ENCODE data around the gene SLC27A2. TPM values are rescaled to one million over a fixed set of nuclear protein-coding genes. Genes with fewer than 3 reads are reported as not detected.

Gene SLC27A2
- total and polyA plus RNA-seq, 2 donors (not counting 1 experiment from before 2014, with no cell fraction given) = 0.39 to 0.49 TPM

DNA sequence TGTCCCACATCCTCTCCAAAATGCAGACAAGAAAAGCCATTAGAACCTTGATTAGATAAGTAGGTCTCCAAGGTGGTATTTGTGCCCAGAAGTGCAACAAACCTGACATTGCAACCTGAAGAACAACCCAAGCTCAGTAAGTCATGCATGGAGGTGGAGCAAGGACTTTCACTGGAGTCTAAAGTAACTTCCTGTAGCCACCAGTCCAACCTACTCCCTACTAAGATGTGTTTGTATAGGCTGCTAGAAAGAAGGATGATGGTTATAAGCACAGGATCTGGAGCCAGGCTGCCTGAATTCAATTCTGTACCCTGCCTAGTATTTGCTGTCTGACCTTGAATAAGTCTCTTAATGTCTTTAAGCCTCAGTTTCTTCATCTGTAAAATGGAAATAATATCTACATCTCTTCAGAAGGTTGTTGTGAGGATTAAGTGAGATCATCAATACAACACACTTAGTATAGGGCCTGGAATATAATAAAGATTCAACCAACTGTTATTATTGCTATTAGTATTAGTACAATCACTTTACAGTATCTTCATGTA lies 51.3 kb downstream of the SLC27A2 start:
- ATAC-seq (ENCODE audit: low read depth) (no peak), DNase-seq (no peak)
- Mint-ChIP-seq H3K9me3 (ENCODE audit: insufficient read depth) (no peaks in the 10 kb centered on the region), H3K27me3 (no peaks in the 10 kb centered on the region), H3K4me1 (no peaks in the 10 kb centered on the region), H3K4me3 (no peak overlapping the region), H3K27ac (no peak overlapping the region)
- Histone ChIP-seq H3K4me1 (ENCODE audit: control insufficient read depth in 2 of 2, insufficient read depth in 2 of 2, low read length in 2 of 2) (no peaks in the 10 kb centered on the region), H3K9me3 (ENCODE audit: control extremely low read depth in 1 of 3, control insufficient read depth in 2 of 3, insufficient read depth in 1 of 3, low read length in 2 of 3) (no peaks in the 10 kb centered on the region), H3K36me3 (replicated peaks in 1 of 2; ENCODE audit: control extremely low read depth in 1 of 2, control insufficient read depth in 1 of 2, extremely low read depth in 1 of 2, insufficient read depth in 2 of 2, low read length in 1 of 2) (no peaks in the 10 kb centered on the region), H3K27ac (ENCODE audit: low read length in 2 of 2) (no peak overlapping the region), H4K20me1 (ENCODE audit: control insufficient read depth, insufficient read depth, low read length, poor library complexity, severe bottlenecking) (no peaks in the 10 kb centered on the region), H3K27me3 (replicated peaks in 1 of 4; ENCODE audit: control extremely low read depth in 1 of 4, control insufficient read depth in 3 of 4, insufficient read depth in 4 of 4, low read length in 3 of 4) (no peaks in the 10 kb centered on the region), H3K4me2 (replicated peaks; ENCODE audit: low read depth, low read length, poor library complexity, severe bottlenecking) (no peak overlapping the region), H2AFZ (ENCODE audit: insufficient read depth, low read depth, low read length, poor library complexity, severe bottlenecking) (no peak overlapping the region), H3K4me3 (ENCODE audit: control extremely low read depth in 1 of 5, extremely low read depth in 1 of 5, insufficient read depth in 1 of 5, low read depth in 2 of 5, low read length in 4 of 5) (no peak overlapping the region), H3K79me2 (ENCODE audit: control insufficient read depth, insufficient read depth, low read length) (no peaks in the 10 kb centered on the region), H3K9ac (ENCODE audit: low read length) (no peak overlapping the region)
- intact Hi-C loops (cut with micrococcal nuclease) = no loop called here
- ChIA-PET POLR2A (no interaction called here), CTCF (no interaction called here)
- TF ChIP-seq EZH2 (IDR thresholded peaks at IDR 0.05; ENCODE audit: borderline replicate concordance, insufficient read depth, low read depth, low read length, poor library complexity, severe bottlenecking) = no peak
- TF ChIP-seq, protein P1, sequence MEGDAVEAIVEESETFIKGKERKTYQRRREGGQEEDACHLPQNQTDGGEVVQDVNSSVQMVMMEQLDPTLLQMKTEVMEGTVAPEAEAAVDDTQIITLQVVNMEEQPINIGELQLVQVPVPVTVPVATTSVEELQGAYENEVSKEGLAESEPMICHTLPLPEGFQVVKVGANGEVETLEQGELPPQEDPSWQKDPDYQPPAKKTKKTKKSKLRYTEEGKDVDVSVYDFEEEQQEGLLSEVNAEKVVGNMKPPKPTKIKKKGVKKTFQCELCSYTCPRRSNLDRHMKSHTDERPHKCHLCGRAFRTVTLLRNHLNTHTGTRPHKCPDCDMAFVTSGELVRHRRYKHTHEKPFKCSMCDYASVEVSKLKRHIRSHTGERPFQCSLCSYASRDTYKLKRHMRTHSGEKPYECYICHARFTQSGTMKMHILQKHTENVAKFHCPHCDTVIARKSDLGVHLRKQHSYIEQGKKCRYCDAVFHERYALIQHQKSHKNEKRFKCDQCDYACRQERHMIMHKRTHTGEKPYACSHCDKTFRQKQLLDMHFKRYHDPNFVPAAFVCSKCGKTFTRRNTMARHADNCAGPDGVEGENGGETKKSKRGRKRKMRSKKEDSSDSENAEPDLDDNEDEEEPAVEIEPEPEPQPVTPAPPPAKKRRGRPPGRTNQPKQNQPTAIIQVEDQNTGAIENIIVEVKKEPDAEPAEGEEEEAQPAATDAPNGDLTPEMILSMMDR (IDR thresholded peaks at IDR 0.05) = no peak

DNA sequence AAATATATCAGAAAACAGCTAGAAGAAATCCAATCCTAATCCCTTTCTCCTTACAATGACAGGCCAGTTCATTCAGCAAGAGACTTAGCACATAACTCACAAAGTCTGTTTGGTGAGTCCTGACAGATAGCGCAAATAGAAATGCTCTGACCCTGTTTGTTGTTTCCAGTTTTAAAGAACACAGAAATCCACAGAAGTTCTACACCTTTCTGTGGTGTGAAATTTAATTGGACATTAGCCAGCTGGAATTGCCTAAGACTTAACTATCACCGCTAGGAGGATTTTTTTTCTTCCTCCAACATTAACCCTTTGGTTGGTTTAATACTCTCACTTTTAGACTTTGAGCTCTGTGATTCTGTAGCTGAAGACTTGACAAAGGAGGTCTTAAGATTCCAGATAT lies 52.8 kb downstream of the SLC27A2 start:
- no CpG with 5 or more reads among the region's 2 CpGs for WGBS (ENCODE audit: insufficient coverage)
- H3K27me3 Mint-ChIP-seq = no peaks in the 10 kb centered on the region
- POLR2A ChIA-PET = no interaction called here

More for the DNA sequence above, 52.8 kb downstream of the SLC27A2 start:
- no peaks in the 10 kb centered on the region for H3K4me1 Mint-ChIP-seq
- no peak overlapping the region for H3K4me3 ChIP-seq (ENCODE audit: control extremely low read depth in 1 of 5, extremely low read depth in 1 of 5, insufficient read depth in 1 of 5, low read depth in 2 of 5, low read length in 4 of 5)
- no peak overlapping the region for H3K27ac ChIP-seq (ENCODE audit: low read length in 2 of 2)
- H2AFZ ChIP-seq (ENCODE audit: insufficient read depth, low read depth, low read length, poor library complexity, severe bottlenecking) = no peak overlapping the region
- H3K4me1 ChIP-seq (ENCODE audit: control insufficient read depth in 2 of 2, insufficient read depth in 2 of 2, low read length in 2 of 2) = no peaks in the 10 kb centered on the region
- H3K9me3 ChIP-seq (ENCODE audit: control extremely low read depth in 1 of 3, control insufficient read depth in 2 of 3, insufficient read depth in 1 of 3, low read length in 2 of 3) = no peaks in the 10 kb centered on the region
- H3K9me3 Mint-ChIP-seq (ENCODE audit: insufficient read depth) = no peaks in the 10 kb centered on the region
- DNase-seq (no peak), ATAC-seq (ENCODE audit: low read depth) (no peak)
- no peaks in the 10 kb centered on the region for H4K20me1 ChIP-seq (ENCODE audit: control insufficient read depth, insufficient read depth, low read length, poor library complexity, severe bottlenecking)
- intact Hi-C loops (cut with micrococcal nuclease) = no loop called here
- no peak overlapping the region for H3K27ac Mint-ChIP-seq
- H3K27me3 ChIP-seq (replicated peaks in 1 of 4; ENCODE audit: control extremely low read depth in 1 of 4, control insufficient read depth in 3 of 4, insufficient read depth in 4 of 4, low read length in 3 of 4) = no peaks in the 10 kb centered on the region
- H3K79me2 ChIP-seq (ENCODE audit: control insufficient read depth, insufficient read depth, low read length) = no peaks in the 10 kb centered on the region
- H3K4me2 ChIP-seq (replicated peaks; ENCODE audit: low read depth, low read length, poor library complexity, severe bottlenecking) = no peak overlapping the region
- TF ChIP-seq, protein P1 (IDR thresholded peaks at IDR 0.05) = no peak
- no peak for TF ChIP-seq EZH2 (IDR thresholded peaks at IDR 0.05; ENCODE audit: borderline replicate concordance, insufficient read depth, low read depth, low read length, poor library complexity, severe bottlenecking)
- no peak overlapping the region for H3K4me3 Mint-ChIP-seq
- H3K9ac ChIP-seq (ENCODE audit: low read length) = no peak overlapping the region
- no peaks in the 10 kb centered on the region for H3K36me3 ChIP-seq (replicated peaks in 1 of 2; ENCODE audit: control extremely low read depth in 1 of 2, control insufficient read depth in 1 of 2, extremely low read depth in 1 of 2, insufficient read depth in 2 of 2, low read length in 1 of 2)
- CTCF ChIA-PET = no interaction called here

Data from B cell (primary cell).